ENCODE data around the gene ADAMTSL4.

The ADAMTSL4 gene

DNA sequence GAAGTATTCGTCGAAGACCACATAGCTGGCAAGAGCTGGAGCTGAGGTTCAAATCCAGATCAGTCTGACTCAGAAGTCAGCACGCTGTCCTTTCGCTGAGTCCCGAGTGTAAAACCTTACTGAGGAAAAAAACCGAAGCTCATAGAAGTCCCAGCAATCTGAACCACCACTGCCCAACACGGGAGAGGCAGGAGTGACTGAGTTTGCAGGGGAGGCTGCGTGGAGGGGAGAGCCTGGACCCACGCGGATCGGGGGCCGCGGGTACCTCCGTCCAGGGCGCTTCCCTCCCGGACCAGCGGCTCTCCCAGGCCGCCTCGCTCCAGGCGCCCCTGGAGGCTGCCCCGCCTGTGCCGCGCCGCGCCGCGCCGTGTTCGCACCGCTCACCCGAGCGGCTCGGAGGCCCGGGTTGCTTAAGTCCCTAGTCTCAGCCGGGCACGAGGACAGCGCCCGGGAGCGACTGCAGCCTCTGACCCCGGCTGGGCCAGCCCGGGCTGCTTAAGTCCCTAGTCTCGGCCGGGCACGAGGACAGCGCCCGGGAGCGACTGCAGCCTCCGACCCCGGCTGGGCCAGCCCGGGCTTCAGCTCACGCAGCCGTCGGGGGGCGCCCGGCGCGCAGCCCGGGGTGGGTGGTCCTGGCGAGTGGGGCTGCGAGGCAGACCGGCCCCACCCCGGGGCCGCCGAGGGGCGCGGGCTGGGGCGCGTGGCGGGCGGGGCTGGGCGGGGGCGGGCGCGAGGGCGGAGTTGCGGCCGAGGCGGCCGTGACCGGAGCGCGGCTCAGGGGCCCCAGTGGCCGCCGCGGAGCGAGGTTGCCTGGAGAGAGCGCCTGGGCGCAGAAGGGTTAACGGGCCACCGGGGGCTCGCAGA lies at the start of gene ADAMTSL4:
Gene ADAMTSL4 (plus strand): TSS at position 777 of the 864 bp plus-strand sequence. CDS start 2,881 bp downstream, outside the sequence.
- DNase-seq: peak; percentile 81

DNA sequence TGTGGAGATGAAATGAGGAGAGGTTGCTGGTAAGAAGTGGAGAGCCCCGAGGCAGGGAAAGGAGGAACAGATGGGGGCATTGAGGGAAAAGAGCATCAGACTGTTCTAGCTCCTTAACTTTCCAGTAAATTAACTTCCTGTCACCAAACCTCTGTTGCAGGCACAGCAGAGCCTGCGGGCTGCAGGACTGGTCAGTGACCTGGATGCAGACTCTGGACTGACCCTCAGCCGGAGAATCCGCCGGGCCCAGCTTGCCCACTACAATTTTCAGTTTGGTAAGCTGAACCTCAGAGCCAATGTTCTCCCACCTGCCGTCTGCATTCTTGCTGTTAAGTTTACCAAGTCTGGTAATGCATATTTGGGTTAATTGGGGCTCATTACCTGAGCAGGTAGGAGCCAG lies 43.8 kb upstream of the ADAMTSL4 start:
- peak; percentile 83 for DNase-seq

DNA sequence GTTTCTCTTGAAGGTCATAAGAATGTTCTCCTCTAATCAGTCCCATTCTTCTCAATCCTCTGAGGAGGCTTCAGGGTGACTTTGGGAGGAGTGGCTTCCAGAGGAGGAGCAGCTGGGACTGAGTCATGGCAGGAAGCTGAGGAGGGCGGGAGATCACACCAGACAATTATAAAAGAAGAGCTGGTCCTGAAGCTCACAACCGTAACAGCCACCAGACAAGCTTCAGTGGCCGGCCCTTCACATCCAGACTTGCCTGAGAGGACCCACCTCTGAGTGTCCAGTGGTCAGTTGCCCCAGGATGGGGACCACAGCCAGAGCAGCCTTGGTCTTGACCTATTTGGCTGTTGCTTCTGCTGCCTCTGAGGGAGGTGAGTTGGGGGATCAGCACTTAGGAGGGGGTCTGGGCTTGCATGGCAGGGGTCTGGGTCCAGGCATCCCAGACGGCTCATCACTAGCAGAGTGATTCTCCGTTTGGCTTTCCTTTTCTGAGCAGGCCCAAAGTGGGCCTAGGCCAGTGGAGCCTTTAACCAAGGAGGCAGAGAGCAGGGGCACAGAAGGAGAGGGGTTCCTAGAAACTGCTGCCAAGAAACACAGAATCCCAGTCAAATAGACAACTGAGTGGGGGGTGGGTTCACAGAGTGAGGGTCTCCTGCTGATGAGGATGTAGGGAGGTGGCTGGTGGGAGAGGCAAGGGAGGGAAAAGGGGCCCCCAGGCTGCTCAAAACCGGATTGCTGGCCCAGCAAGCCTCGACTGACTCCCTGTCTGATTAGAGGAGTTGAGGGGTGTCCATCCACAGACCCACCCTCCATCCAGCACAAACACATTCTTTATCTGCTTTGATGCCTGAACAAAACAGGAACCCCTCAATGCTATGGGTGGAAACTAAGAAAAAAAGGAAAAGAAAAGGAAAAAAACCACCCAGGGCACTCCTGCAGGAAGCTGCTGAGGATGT lies 41.0 kb upstream of the ADAMTSL4 start, which contains the start of gene ECM1:
Gene ECM1 (plus strand): TSS at position 198 of the 953 bp plus-strand sequence. CDS start 101 bp downstream, at position 299.
- DNase-seq: peak; percentile 83

DNA sequence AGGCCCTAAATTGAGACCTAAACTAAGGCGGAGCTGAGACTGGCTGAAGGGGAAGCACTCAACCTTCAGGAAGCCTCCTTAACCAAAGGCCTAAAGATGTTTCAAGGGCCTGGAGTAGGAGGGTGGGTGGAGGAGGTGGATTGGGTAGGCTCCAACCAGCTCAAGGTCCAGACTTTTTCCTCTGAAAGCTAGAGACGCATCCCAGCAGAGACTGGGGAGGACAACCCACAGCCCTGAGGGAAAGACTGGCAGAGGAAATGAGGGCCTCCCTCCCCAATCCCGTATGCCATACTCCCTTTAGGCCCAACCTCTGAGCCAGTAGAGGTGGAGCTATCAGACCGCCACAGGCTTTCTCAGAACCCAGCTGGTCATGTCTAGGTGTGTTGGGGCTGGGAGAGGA lies 40.2 kb upstream of the ADAMTSL4 start:
- DNase-seq: no peak

DNA sequence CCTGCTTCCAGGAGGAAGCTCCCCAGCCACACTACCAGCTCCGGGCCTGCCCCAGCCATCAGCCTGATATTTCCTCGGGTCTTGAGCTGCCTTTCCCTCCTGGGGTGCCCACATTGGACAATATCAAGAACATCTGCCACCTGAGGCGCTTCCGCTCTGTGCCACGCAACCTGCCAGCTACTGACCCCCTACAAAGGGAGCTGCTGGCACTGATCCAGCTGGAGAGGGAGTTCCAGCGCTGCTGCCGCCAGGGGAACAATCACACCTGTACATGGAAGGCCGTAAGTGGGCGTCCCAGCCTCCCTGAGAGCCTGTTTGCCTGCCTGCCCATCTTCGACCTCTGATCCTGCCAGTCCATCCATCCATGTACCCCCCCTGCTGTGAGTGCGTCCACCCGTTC lies 37.7 kb upstream of the ADAMTSL4 start:
- peak; percentile 99 for DNase-seq

DNA sequence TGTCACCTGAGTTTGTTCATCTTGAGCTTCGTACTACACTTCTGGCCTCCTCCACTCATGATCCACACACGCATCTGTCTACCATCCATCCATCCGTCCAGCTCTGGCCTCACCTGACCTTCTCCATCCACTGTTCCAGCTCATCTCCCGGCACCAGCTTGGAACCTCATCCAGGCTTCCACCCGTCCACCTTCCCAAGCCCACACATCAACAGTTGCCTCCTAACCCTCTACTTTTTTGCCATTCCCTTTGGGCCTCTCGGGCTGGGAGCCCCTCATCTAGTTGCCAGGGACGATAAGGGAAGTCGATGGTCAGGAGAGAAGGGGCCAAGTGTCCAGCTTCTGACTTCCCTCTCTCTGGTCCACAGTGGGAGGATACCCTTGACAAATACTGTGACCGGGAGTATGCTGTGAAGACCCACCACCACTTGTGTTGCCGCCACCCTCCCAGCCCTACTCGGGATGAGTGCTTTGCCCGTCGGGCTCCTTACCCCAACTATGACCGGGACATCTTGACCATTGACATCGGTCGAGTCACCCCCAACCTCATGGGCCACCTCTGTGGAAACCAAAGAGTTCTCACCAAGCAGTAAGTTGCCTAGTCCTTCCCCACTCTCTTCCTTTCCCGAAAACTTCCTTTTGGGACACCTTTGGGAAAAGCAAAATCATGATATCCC lies 37.1 kb upstream of the ADAMTSL4 start:
- no peak for DNase-seq

DNA sequence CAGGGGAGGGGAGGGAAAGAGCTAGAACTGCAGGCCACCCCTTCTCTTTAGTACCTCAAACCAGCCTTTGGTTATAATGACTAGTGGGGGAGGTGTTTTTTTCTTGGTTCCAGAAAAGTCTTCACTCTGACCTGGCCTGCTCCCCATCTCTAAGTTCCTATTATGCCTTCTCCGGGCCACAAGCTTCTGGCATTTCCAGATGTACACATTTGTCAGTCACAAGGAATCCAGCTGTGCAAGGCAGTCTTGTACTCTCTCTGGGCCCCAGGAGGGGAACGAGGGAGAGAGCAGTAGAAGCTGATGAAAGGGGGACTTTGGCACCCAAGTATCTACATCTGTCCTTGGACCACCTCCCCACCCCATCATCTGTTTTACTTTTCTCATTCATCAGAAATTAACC lies 36.4 kb upstream of the ADAMTSL4 start:
- DNase-seq: no peak

DNA sequence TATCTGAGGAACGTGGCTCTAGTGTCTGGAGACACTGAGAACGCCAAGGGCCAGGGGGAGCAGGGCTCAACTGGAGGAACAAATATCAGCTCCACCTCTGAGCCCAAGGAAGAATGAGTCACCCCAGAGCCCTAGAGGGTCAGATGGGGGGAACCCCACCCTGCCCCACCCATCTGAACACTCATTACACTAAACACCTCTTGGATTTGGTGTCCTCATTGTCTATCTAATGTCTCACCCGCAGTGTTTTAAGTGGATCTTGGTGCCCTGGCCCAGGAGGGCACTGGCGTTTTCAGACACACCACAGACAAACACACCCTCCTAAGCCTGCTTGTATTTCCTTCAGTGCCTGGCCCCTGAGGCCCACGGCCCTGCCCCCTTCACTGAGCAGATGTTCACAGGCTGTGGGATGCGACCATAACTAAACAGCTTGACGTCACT lies 35.8 kb upstream of the ADAMTSL4 start:
- peak; percentile 53 for DNase-seq

DNA sequence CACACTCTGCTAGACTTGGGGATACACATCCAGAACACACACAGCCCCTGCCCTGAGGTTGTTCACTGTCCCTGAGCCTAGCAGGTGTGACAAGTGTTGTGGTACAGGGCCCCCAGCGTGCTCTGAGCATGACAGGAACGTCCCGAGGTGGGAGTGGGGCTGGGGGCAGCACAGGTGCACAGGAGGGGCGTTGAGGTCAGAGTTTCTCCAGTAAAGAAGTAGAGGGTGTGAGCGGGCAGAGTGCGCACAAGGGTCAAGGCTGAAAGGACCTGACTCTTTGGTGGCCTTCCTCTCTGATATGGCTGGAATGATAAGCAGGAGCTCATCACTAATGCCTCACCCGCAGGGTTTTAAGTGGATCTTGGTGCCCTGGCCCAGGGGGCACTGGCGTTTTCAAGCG lies 34.9 kb upstream of the ADAMTSL4 start:
- no peak for DNase-seq

DNA sequence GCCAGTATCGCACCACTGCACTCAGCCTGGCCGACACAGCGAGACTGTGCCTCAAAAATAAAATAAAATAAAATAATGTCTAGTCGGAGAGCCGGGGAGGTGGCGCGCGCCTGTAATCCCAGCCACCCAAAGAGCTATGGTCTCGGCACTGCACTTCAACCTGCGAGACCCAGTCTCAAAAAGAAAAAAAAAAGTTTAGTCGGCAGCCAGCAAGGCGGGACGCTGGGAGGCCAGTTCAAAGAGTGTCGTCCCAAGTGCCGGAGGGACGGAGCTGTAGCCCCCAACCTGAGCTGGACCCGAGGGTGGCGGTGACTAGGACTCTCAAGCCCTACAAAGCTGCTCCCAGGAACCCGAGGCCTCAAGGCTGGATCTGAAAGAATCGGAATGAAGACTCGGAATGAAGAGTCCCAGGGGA lies 34.3 kb upstream of the ADAMTSL4 start:
- DNase-seq: no peak

DNA sequence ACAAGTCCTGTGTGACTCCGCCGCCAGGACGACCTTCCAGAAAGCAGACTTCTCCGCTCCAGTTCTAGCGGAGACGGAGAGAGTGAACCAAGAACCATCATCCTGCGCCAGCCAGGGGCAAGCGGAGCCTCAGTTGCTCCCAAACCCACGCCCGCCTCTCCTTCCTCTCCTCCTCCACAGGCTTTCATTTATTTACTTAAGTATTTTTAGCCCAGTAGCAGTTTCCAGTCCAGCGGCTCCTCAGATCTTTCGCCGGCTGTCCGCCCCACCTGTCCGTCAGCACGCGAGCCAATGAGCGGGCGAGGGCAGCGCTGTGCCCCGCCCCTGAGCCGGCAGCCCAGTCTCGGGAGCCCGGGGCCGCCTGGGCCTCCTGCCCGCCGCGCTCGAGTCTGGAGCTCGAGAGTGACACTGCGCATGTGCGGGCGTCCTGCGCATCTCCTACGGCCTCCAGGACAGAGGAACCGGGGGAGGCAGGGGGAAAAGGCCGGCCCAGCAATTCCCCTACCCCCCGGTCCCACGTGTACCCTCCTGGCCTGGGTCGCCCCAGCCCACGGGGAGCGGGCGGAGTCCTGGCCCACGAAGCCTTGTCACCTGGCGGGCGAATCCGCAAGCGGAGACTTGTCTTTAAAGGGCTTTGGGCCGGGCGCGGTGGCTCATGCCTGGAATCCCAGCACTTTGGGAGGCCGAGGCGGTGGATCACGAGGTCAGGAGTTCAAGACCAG lies 33.7 kb upstream of the ADAMTSL4 start, which contains the start of gene FALEC:
Gene FALEC (plus strand): TSS at position 425 of the 722 bp plus-strand sequence.
- peak; percentile 99 for DNase-seq

DNA sequence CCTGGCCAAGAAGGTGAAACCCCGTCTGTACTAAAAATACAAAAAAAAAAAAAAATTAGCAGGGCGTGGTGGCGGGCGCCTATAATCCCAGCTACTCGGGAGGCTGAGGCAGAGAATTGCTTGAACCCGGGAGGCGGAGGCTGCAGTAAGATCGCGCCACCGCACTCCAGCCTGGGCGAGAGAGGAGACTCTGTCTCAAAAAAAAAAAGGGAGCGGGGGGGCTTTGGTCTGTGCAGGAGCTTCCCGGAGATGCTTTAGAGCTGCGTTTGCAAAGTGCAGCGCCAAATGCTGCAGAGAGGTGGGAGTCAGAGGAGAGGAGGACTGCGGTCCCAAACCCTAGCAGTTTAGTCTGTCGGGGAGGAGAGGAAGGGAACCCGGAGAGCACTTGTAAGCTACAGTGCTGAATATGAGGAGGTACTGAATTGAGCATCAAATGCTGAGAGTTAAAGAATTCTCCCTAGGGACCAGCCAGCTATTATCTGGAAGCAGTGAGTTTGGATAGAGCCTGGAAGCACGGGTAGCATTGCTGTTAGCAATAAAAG lies 33.1 kb upstream of the ADAMTSL4 start:
- peak; percentile 78 for DNase-seq

DNA sequence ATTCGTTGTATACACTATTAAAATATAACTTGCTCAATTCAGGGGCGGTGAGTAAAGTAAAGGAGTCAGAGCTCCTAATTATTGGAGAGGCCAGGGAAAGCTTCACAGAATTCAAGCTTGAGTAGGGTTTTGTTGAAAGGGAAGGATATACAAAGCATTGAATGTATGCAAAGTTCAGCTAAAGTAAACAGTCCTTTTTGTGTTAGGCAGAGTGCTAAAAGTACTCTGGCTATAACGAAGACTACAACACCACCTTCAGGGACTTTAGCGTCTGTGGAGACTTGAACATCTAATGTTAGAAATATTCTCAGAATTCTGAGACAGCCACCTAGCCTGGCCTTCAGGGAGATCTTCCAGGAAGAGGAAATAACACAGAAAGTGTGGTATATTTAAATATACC lies 32.6 kb upstream of the ADAMTSL4 start:
- peak; percentile 66 for DNase-seq

DNA sequence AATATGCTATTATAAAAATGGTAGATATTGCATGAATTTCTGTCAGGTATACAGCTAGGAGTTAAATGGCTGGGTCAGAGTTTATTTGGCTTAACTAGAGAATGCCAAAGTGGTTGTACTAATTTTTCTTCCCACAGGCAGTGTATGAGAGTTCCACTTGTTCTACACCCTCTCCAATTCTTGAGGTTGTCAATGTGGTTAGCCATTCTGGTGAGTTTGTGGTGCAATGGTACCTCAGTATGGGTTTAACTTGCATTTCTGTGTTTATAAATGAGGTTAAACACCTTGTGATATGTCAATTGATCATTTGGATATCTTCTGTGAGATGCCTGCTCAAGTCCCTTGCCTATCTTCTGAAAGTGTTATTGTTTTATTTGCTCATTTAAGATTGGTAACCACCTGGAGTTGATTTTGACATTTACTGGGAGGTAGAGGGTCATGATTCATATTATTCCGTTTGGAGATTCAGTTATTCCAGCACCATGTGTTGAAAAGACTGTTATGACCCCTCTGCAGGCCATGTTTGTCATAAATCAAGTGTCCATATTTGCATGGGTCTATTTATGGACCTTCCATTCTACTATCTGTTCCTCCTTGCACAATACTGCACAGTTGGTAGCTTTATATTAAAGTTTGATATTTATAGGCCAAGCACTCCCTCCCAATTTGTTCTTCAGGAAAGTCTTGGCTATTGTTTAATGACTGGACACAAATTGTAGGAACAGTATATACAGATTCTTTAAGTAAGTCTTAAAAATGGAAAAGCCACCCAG lies 27.8 kb upstream of the ADAMTSL4 start:
- no peak for DNase-seq

DNA sequence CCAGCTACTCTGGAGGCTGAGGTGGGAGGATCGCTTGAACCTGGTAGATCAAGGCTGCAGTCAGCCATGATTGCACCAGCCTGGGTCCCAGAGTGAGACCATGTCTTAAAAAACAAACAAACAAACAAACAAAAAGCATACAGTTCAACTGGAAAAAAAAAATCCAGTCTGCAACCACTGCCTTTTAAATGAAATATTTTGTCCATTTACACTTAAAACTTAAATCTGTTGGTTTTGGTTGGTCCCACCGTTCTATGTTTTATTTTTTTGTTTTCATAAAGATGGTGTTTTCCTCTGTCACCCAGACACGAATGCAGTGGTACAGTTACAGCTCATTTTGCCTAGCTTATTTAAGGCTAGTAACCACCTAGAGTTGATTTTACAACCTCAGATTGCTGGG lies 23.9 kb upstream of the ADAMTSL4 start:
- no peak for DNase-seq

DNA sequence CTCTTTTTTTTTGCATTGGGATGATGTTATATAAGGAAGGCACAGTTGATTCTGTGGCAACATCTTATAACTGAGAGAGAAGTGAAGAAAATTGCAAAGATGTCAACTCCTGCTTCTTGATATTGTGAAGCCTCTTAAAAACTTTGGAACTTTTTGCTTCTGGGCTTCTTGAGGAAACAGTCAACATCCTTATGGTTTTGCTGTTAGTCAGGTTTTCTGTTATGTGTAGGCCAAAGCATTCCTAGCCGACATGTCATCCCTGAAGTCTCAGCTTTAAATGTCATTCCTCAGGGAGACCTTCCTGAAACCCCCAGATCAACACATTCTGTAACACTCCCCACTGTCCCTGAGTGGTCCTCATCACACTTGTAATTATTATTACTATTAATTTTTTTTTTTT lies 21.0 kb upstream of the ADAMTSL4 start:
- no peak for DNase-seq

DNA sequence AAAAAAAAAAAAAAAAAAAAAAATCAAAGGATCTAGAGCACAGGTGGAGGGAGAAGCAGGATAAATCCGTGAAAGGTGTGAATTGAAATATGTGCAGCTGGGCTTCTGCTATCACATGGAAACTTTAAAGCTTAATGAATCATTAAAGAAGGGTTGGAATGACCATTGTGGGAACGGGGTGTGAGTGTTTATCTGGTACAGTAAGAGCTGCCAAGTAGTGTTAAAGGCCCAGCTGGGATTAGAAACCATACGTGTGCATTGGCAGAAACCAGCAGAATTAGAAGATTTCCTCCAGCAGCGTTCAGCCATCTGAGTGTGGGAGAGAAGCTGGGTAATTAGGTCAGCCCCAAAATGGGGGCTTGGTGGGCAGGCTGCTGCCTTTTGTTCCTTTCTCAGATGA lies 20.2 kb upstream of the ADAMTSL4 start:
- no peak for DNase-seq

DNA sequence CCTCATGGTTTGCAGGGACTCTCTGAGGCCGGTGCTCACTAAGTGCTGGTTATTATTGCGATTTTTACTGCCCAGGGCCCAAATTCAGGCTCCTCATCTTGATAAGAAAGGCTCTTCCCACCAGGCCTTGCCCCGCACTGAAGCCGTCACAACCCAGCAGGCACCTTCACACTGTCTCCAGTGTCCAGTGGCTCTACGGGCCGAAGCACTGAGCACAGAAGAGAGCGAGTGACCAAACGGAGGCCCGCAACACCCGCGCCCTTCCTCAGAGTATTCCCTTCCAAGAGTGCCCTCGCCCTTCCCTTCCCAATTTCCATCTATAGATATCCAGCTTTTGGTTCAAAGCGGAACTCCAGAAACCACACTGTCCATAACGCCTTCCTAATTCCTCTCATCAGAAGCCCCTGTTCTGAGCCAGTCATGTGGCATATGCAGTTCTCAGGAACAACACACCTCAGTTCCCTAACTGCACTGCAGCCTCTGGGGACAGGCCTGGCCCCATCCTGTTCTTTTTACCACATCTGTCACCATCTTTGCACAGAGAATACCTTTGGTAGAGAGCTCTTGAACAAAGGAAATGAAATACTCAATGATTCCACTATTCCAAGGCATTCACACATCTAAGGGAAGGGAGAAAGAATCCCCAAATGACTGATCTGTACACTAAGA lies 18.6 kb upstream of the ADAMTSL4 start:
- no peak for DNase-seq

DNA sequence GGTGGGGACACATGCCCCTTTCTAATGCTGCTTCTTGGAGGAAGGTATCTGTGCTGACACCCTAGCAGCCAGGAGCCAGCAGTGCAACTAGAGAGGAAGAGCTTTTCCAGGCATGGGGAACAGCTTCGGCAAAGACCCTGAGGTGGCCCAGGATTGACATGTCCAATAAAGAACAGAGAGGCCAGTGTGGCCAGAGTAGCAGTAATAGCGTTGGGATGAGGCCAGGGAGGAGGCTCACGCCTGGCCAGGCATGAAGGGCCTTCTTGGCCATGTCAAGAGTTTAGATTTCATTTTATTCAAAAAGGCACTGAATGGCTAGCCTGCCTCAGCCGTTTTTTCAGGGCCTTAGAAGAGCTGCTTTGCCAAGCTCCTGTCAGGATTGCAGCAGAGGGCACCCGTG lies 16.3 kb upstream of the ADAMTSL4 start:
- DNase-seq: no peak

DNA sequence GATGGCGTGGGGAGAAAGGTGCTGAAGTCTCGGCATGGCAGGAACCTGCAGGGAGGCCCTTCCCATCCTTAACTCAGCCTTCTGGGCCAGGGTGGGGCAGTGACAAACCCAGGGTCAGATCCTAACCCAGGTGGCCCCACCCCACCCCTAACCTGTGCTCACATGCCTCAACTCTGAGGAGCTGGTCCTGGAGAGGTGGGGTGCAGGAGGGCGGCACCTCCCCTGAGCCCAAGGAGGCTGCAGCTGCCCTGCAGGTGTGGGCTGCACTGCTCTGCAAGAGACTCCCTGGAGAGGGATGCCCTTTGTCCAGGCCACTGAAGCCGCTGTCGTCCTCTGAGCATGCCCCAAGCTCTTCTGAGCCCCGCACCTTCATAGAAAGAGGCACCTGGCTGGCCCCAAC lies 15.2 kb upstream of the ADAMTSL4 start:
- DNase-seq: no peak
